BE2C (cell line): Measurements from ENCODE around the gene TMA7.
A peak's percentile ranks its signal among the peaks of the same experiment; 100 is the strongest.
"Not testable (repeated sequence)": the region's sequence is repeated elsewhere in the genome, so short reads cannot be mapped to it uniquely, and the experiment has no call there.

Experiments
- DNase-seq: peaks from one replicate; pipeline ENCODE4 v3.0.0-alpha.2; 2020
- H3K27me3 ChIP-seq: fragments of 250-450 bp; sonication (Bioruptor Pico); 2 replicates; pipeline ENCODE4 v1.5.1; 2020; ENCODE audit warnings: mild to moderate bottlenecking
- H3K36me3 ChIP-seq: fragments of 250-450 bp; sonication (Bioruptor Pico); 2 replicates; pipeline ENCODE4 v1.5.1; 2020; ENCODE audit warnings: mild to moderate bottlenecking
- H3K4me1 ChIP-seq: fragments of 250-450 bp; sonication (Bioruptor Pico); 2 replicates; pipeline ENCODE4 v1.5.1; 2020
- H3K4me3 ChIP-seq: 2 replicates; pipeline ENCODE4 v1.5.1; 2011; ENCODE audit warnings: low read depth, low read length
- H3K9me3 ChIP-seq: fragments of 250-450 bp; sonication (Bioruptor Pico); 2 replicates; pipeline ENCODE4 v1.5.1; 2020
- CTCF ChIP-seq: IDR thresholded peaks from 2 replicates; pipeline ENCODE4 v1.5.1; 2012; ENCODE audit warnings: mild to moderate bottlenecking, low read depth, low read length

The TMA7 gene

GRCh38 chr3:48399387-48400172 is 40.5 kb upstream of the TMA7 start:
- no peaks in the 10 kb centered on the region for H3K4me1 ChIP-seq
- no peak overlapping the region for H3K4me3 ChIP-seq
- no peak for TF ChIP-seq CTCF
- H3K27me3 ChIP-seq, result no peaks in the 10 kb centered on the region
- H3K36me3 ChIP-seq, result no peaks in the 10 kb centered on the region
- H3K9me3 ChIP-seq, result no peaks in the 10 kb centered on the region
- no peak for DNase-seq

GRCh38 chr3:48400824-48401433 is 39.1 kb upstream of the TMA7 start:
- no peaks in the 10 kb centered on the region for H3K9me3 ChIP-seq
- H3K27me3 ChIP-seq, result no peaks in the 10 kb centered on the region
- TF ChIP-seq CTCF, result peak; percentile 58
- H3K36me3 ChIP-seq, result no peaks in the 10 kb centered on the region
- no peaks in the 10 kb centered on the region for H3K4me1 ChIP-seq
- no peak overlapping the region for H3K4me3 ChIP-seq
- DNase-seq, result peak; percentile 36

- not testable (repeated sequence) for DNase-seq, H3K27me3 ChIP-seq, H3K9me3 ChIP-seq, H3K4me3 ChIP-seq, H3K36me3 ChIP-seq, H3K4me1 ChIP-seq
Observed at GRCh38 chr3:48401434-48401901, 38.6 kb upstream of the TMA7 start.

- DNase-seq, result no peak
- TF ChIP-seq CTCF, result no peak
- no peaks in the 10 kb centered on the region for H3K9me3 ChIP-seq
- H3K27me3 ChIP-seq, result no peaks in the 10 kb centered on the region
- no peak overlapping the region for H3K4me3 ChIP-seq
- no peaks in the 10 kb centered on the region for H3K36me3 ChIP-seq
- no peaks in the 10 kb centered on the region for H3K4me1 ChIP-seq
Observed at GRCh38 chr3:48402281-48402732, 37.8 kb upstream of the TMA7 start.

- Histone ChIP-seq H3K9me3 (no peaks in the 10 kb centered on the region), H3K4me1 (no peaks in the 10 kb centered on the region), H3K36me3 (no peaks in the 10 kb centered on the region), H3K27me3 (no peaks in the 10 kb centered on the region), H3K4me3 (no peak overlapping the region)
- no peak for TF ChIP-seq CTCF
- DNase-seq, result no peak
Observed at GRCh38 chr3:48402907-48403306, 37.1 kb upstream of the TMA7 start.

GRCh38 chr3:48403533-48404439 is 36.3 kb upstream of the TMA7 start:
- Histone ChIP-seq H3K4me1 (no peaks in the 10 kb centered on the region), H3K27me3 (no peaks in the 10 kb centered on the region), H3K9me3 (no peaks in the 10 kb centered on the region), H3K4me3 (no peak overlapping the region), H3K36me3 (no peaks in the 10 kb centered on the region)
- no peak for TF ChIP-seq CTCF
- no peak for DNase-seq
